ENCODE measurements around the gene BCL2L13. TPM values are rescaled to one million over a fixed set of nuclear protein-coding genes. Genes with fewer than 3 reads are reported as not detected.

BCL2L13 gene
- total and polyA plus RNA-seq, 2 experiments from 2014 or later, result 35.3 to 61.5 TPM

GRCh38 chr22:17700778-17701177 is 62.2 kb downstream of the BCL2L13 start:
- H3K27ac ChIP-seq, result no peak overlapping the region
- no peaks in the 10 kb centered on the region for H3K27me3 ChIP-seq
- no peak overlapping the region for H3K4me3 ChIP-seq
- no peaks in the 10 kb centered on the region for H3K9me3 ChIP-seq (ENCODE audit: low read depth)
- peaks cover 21% of the 10 kb centered on the region for H3K36me3 ChIP-seq
- TF ChIP-seq CTCF (IDR thresholded peaks at IDR 0.05; ENCODE audit: low read depth, low read length), result no peak
- H3K4me1 ChIP-seq (ENCODE audit: low read depth), result no peaks in the 10 kb centered on the region
- DNase-seq (ENCODE audit: low read depth in 1 of 2, low spot score in 1 of 2), result peak in 1 of 2 donors; percentile 15

GRCh38 chr22:17703811-17704210 is 65.3 kb downstream of the BCL2L13 start:
- Histone ChIP-seq H3K4me1 (ENCODE audit: low read depth) (no peaks in the 10 kb centered on the region), H3K4me3 (no peak overlapping the region), H3K9me3 (ENCODE audit: low read depth) (no peaks in the 10 kb centered on the region), H3K27me3 (no peaks in the 10 kb centered on the region), H3K27ac (no peak overlapping the region), H3K36me3 (peaks cover 17% of the 10 kb centered on the region)
- TF ChIP-seq CTCF (IDR thresholded peaks at IDR 0.05; ENCODE audit: low read depth, low read length), result no peak
- peak in 1 of 2 donors; percentile 10 for DNase-seq (ENCODE audit: low read depth in 1 of 2, low spot score in 1 of 2)

- H3K9me3 ChIP-seq (ENCODE audit: low read depth), result no peaks in the 10 kb centered on the region
- peaks cover 17% of the 10 kb centered on the region for H3K36me3 ChIP-seq
- no peak overlapping the region for H3K27ac ChIP-seq
- TF ChIP-seq CTCF (IDR thresholded peaks at IDR 0.05; ENCODE audit: low read depth, low read length), result no peak
- no peaks in the 10 kb centered on the region for H3K27me3 ChIP-seq
- H3K4me1 ChIP-seq (ENCODE audit: low read depth), result no peaks in the 10 kb centered on the region
- no peak for DNase-seq (ENCODE audit: low read depth in 1 of 2, low spot score in 1 of 2)
- H3K4me3 ChIP-seq, result no peak overlapping the region
Observed at GRCh38 chr22:17705546-17705945, 67.0 kb downstream of the BCL2L13 start.

GRCh38 chr22:17705951-17706900 is 67.7 kb downstream of the BCL2L13 start:
- TF ChIP-seq CTCF (IDR thresholded peaks at IDR 0.05; ENCODE audit: low read depth, low read length), result no peak
- no peaks in the 10 kb centered on the region for H3K27me3 ChIP-seq
- DNase-seq (ENCODE audit: low read depth in 1 of 2, low spot score in 1 of 2), result peak in 1 of 2 donors; percentile 90
- peak overlapping the region; percentile 30 for H3K27ac ChIP-seq
- no peaks in the 10 kb centered on the region for H3K4me1 ChIP-seq (ENCODE audit: low read depth)
- no peaks in the 10 kb centered on the region for H3K9me3 ChIP-seq (ENCODE audit: low read depth)
- no peak overlapping the region for H3K4me3 ChIP-seq
- H3K36me3 ChIP-seq, result peaks cover 17% of the 10 kb centered on the region

- H3K27ac ChIP-seq, result peak overlapping the region; percentile 30
- no peaks in the 10 kb centered on the region for H3K4me1 ChIP-seq (ENCODE audit: low read depth)
- H3K9me3 ChIP-seq (ENCODE audit: low read depth), result no peaks in the 10 kb centered on the region
- no peak overlapping the region for H3K4me3 ChIP-seq
- no peak for TF ChIP-seq CTCF (IDR thresholded peaks at IDR 0.05; ENCODE audit: low read depth, low read length)
- DNase-seq (ENCODE audit: low read depth in 1 of 2, low spot score in 1 of 2), result no peak
- peaks cover 15% of the 10 kb centered on the region for H3K36me3 ChIP-seq
- no peaks in the 10 kb centered on the region for H3K27me3 ChIP-seq
Observed at GRCh38 chr22:17706947-17707346, 68.4 kb downstream of the BCL2L13 start.
